Neural cell (in vitro differentiated cells): ENCODE data around the gene PAK1. TPM values are rescaled to one million over a fixed set of nuclear protein-coding genes. Genes with fewer than 3 reads are reported as not detected.

Experiments
- H2AFZ ChIP-seq: fragments of 200-600, 300-800 bp; sonication (generic), shearing (Covaris generic); 2 replicates; pipeline ENCODE4 v1.6.0; 2014; ENCODE audit warnings: low read depth, mild to moderate bottlenecking, antibody characterized with exemption, low read length, moderate library complexity
- H3F3A ChIP-seq: fragments of 200-600 bp; shearing (Covaris generic); 2 replicates; pipeline ENCODE4 v1.6.1; 2016; ENCODE audit warnings: mild to moderate bottlenecking, moderate library complexity, mixed read lengths, antibody characterized with exemption, low read length; ENCODE audit not compliant: insufficient read depth, poor library complexity, severe bottlenecking
- H3K27ac ChIP-seq: fragments of 200-600, 300-800 bp; sonication (generic), shearing (Covaris generic); 2 replicates; pipeline ENCODE4 v1.5.1; 2014; ENCODE audit warnings: mild to moderate bottlenecking, low read length, moderate library complexity
- H3K27me3 ChIP-seq: fragments of 300-800, 200-600 bp; sonication (generic), shearing (Covaris generic); 2 replicates; pipeline ENCODE4 v1.6.0; 2014; ENCODE audit warnings: mild to moderate bottlenecking, low read depth, low read length, moderate library complexity; ENCODE audit not compliant: insufficient read depth
- H3K36me3 ChIP-seq: fragments of 300-800, 200-600 bp; sonication (generic), shearing (Covaris generic); 2 replicates; pipeline ENCODE4 v1.5.1; 2014; ENCODE audit warnings: mild to moderate bottlenecking, antibody characterized with exemption, low read length, moderate library complexity; ENCODE audit not compliant: insufficient read depth
- H3K4me2 ChIP-seq: fragments of 300-800, 200-600 bp; sonication (generic), shearing (Covaris generic); 2 replicates; pipeline ENCODE4 v1.6.0; 2014; ENCODE audit warnings: mild to moderate bottlenecking, low read length
- H3K4me3 ChIP-seq: fragments of 300-800, 200-600 bp; sonication (generic), shearing (Covaris generic); 2 replicates; pipeline ENCODE4 v1.5.1; 2014; ENCODE audit warnings: mild to moderate bottlenecking, low read length, moderate library complexity
- H3K79me2 ChIP-seq: fragments of 200-600 bp; shearing (Covaris generic); replicated peaks from 2 replicates; pipeline ENCODE4 v1.6.0; 2014; ENCODE audit warnings: mild to moderate bottlenecking, low read length, moderate library complexity; ENCODE audit not compliant: insufficient read depth
- H3K9ac ChIP-seq: fragments of 300-800, 200-600 bp; sonication (generic), shearing (Covaris generic); 2 replicates; pipeline ENCODE4 v1.6.1; 2016; ENCODE audit warnings: mild to moderate bottlenecking, low read length, mixed read lengths
- H3K9me2 ChIP-seq: fragments of 200-600 bp; shearing (Covaris generic); 2 replicates; pipeline ENCODE4 v1.6.1; 2016; ENCODE audit warnings: mild to moderate bottlenecking, low read length, mixed read lengths; ENCODE audit not compliant: insufficient read depth
- H3K9me3 ChIP-seq: fragments of 200-600, 300-800 bp; sonication (generic), shearing (Covaris generic); 2 replicates; pipeline ENCODE4 v1.6.1; 2016; ENCODE audit warnings: mild to moderate bottlenecking, mixed run types, low read length, moderate library complexity, mixed read lengths
- H4K20me1 ChIP-seq: fragments of 200-600 bp; shearing (Covaris generic); 2 replicates; pipeline ENCODE4 v1.6.1; 2016; ENCODE audit warnings: mild to moderate bottlenecking, mixed run types; ENCODE audit not compliant: insufficient read depth
- EP300 ChIP-seq: fragments of 450-650 bp; conservative IDR thresholded peaks from 2 replicates; pipeline ENCODE4 v1.6.1; 2014; ENCODE audit warnings: antibody characterized with exemption, mild to moderate bottlenecking, moderate library complexity; ENCODE audit not compliant: poor library complexity, severe bottlenecking
- EZH2 ChIP-seq: fragments of 200-600, 300-800 bp; shearing (Covaris generic), sonication (generic); IDR thresholded peaks from 2 replicates; pipeline ENCODE4 v1.6.1; 2014; ENCODE audit warnings: antibody characterized with exemption, low read length, borderline replicate concordance, mild to moderate bottlenecking; ENCODE audit not compliant: insufficient read depth, poor library complexity, severe bottlenecking
- MXI1 ChIP-seq: fragments of 450-650 bp; conservative IDR thresholded peaks from 2 replicates; pipeline ENCODE4 v1.6.1; 2014; ENCODE audit warnings: antibody characterized with exemption, mild to moderate bottlenecking; ENCODE audit not compliant: poor library complexity, severe bottlenecking
- POLR2AphosphoS5 ChIP-seq: IDR thresholded peaks from 2 replicates; pipeline ENCODE4 v1.6.1; 2012
- RAD21 ChIP-seq: fragments of 450-650 bp; conservative IDR thresholded peaks from 2 replicates; pipeline ENCODE4 v1.6.1; 2014; ENCODE audit warnings: antibody characterized with exemption, mild to moderate bottlenecking, moderate library complexity
- SMC3 ChIP-seq: fragments of 450-650 bp; conservative IDR thresholded peaks from 2 replicates; pipeline ENCODE4 v1.6.1; 2014; ENCODE audit warnings: antibody characterized with exemption, mild to moderate bottlenecking, moderate library complexity; ENCODE audit not compliant: poor library complexity
- TAF1 ChIP-seq: IDR thresholded peaks from 2 replicates; pipeline ENCODE4 v1.6.1; 2012; ENCODE audit warnings: low read depth
- polyA plus RNA-seq: library from polyadenylated mRNA; depleted of rRNA; stranded (reverse); fragments of >200 nt; gene quantifications from 2 replicates; pipeline ENCODE4 v1.2.3, GENCODE V29; 2014
- TF ChIP-seq, protein P1 (sequence below): IDR thresholded peaks from 2 replicates; pipeline ENCODE4 v1.6.1; 2012; ENCODE audit warnings: borderline replicate concordance
- TF ChIP-seq, protein P2 (sequence below): fragments of 450-650 bp; IDR thresholded peaks from 2 replicates; pipeline ENCODE4 v1.5.1; 2014; ENCODE audit warnings: antibody characterized with exemption, mild to moderate bottlenecking, moderate library complexity; ENCODE audit not compliant: poor library complexity, severe bottlenecking

Gene PAK1
- polyA plus RNA-seq, 1 donor from 2014 or later = 65.2 TPM

DNA sequence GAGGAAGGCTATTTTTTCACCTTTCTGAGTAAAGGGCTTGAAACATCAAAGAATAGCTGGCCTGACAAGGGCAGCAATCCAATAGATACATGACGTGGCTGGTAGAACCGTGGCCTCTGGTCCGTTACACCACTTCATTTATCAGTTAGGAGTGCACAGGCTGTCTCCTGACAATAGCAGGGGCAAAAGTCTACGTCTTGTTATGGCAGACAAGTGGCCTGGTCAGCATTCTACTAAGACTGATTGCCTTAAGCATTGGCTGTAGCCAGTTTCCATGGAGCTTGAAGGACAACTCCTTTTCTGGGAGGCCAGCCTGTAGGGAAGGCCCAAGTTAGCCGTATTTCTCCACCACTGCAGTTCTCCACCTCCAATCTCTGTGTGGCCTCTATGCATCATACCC lies 163.2 kb downstream of the PAK1 start:
- no peak overlapping the region for H3K4me3 ChIP-seq

DNA sequence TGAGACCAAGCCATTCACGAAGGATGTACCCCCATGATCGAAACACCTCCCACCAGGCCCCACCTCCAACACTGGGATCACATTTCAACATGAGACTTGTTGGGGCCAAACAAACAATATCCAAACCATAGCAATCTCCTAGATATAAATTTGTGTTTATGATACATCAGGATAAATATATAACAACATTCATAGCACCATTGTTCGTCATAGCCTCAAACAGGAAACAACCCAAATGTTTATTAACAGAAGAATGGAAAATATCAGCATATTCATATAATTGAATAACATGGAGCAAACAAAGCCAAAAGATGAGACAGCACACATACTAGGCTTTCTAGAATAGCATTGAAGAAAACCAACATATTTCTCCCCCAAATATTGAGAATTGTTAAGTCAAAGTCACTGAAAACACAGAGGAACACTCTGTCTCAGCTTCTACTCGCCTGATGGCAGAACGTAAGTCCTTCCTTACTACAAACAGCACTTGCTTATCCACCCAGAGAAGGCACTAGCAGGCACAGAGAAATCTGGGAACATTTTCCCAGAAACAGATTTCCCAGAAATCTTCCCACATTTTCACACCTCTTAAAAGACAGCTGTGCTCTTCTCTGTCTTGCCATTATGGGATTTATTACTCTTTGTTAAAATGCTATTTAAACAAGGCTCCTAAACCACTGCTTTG lies 164.4 kb downstream of the PAK1 start:
- Histone ChIP-seq H2AFZ (no peak overlapping the region), H3K4me2 (no peak overlapping the region)
- TF ChIP-seq POLR2AphosphoS5 = no peak

More for the DNA sequence above, 163.2 kb downstream of the PAK1 start:
- Histone ChIP-seq H3K9me2 (no peaks in the 10 kb centered on the region), H2AFZ (no peak overlapping the region), H3K9me3 (no peaks in the 10 kb centered on the region), H3K36me3 (no peaks in the 10 kb centered on the region), H4K20me1 (no peaks in the 10 kb centered on the region), H3K27me3 (no peaks in the 10 kb centered on the region), H3K9ac (no peak overlapping the region), H3K27ac (no peak overlapping the region), H3F3A (no peaks in the 10 kb centered on the region), H3K4me2 (no peak overlapping the region), H3K79me2 (no peaks in the 10 kb centered on the region)
- TF ChIP-seq SMC3 (no peak), TAF1 (no peak), MXI1 (no peak), EP300 (no peak), POLR2AphosphoS5 (no peak), EZH2 (no peak), RAD21 (no peak)
- TF ChIP-seq, protein P1, sequence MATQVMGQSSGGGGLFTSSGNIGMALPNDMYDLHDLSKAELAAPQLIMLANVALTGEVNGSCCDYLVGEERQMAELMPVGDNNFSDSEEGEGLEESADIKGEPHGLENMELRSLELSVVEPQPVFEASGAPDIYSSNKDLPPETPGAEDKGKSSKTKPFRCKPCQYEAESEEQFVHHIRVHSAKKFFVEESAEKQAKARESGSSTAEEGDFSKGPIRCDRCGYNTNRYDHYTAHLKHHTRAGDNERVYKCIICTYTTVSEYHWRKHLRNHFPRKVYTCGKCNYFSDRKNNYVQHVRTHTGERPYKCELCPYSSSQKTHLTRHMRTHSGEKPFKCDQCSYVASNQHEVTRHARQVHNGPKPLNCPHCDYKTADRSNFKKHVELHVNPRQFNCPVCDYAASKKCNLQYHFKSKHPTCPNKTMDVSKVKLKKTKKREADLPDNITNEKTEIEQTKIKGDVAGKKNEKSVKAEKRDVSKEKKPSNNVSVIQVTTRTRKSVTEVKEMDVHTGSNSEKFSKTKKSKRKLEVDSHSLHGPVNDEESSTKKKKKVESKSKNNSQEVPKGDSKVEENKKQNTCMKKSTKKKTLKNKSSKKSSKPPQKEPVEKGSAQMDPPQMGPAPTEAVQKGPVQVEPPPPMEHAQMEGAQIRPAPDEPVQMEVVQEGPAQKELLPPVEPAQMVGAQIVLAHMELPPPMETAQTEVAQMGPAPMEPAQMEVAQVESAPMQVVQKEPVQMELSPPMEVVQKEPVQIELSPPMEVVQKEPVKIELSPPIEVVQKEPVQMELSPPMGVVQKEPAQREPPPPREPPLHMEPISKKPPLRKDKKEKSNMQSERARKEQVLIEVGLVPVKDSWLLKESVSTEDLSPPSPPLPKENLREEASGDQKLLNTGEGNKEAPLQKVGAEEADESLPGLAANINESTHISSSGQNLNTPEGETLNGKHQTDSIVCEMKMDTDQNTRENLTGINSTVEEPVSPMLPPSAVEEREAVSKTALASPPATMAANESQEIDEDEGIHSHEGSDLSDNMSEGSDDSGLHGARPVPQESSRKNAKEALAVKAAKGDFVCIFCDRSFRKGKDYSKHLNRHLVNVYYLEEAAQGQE = no peak
- TF ChIP-seq, protein P2, sequence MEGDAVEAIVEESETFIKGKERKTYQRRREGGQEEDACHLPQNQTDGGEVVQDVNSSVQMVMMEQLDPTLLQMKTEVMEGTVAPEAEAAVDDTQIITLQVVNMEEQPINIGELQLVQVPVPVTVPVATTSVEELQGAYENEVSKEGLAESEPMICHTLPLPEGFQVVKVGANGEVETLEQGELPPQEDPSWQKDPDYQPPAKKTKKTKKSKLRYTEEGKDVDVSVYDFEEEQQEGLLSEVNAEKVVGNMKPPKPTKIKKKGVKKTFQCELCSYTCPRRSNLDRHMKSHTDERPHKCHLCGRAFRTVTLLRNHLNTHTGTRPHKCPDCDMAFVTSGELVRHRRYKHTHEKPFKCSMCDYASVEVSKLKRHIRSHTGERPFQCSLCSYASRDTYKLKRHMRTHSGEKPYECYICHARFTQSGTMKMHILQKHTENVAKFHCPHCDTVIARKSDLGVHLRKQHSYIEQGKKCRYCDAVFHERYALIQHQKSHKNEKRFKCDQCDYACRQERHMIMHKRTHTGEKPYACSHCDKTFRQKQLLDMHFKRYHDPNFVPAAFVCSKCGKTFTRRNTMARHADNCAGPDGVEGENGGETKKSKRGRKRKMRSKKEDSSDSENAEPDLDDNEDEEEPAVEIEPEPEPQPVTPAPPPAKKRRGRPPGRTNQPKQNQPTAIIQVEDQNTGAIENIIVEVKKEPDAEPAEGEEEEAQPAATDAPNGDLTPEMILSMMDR = no peak

More for the DNA sequence above, 164.4 kb downstream of the PAK1 start:
- H3F3A ChIP-seq = no peaks in the 10 kb centered on the region
- no peaks in the 10 kb centered on the region for H3K79me2 ChIP-seq
- no peak overlapping the region for H3K4me3 ChIP-seq
- no peaks in the 10 kb centered on the region for H3K27me3 ChIP-seq
- H3K27ac ChIP-seq = no peak overlapping the region
- H3K9me2 ChIP-seq = no peaks in the 10 kb centered on the region
- no peak overlapping the region for H3K9ac ChIP-seq
- H3K36me3 ChIP-seq = no peaks in the 10 kb centered on the region
- no peaks in the 10 kb centered on the region for H4K20me1 ChIP-seq
- no peaks in the 10 kb centered on the region for H3K9me3 ChIP-seq
